GM18505 (cell line): Measurements from ENCODE around the gene UBE2O.

ENCODE experiments used
- ATAC-seq: cut with Tn5 transposase; IDR thresholded peaks from one replicate; pipeline ENCODE4 v1.9.1; 2021; ENCODE audit not compliant: unreplicated experiment
- POLR2A ChIP-seq: IDR thresholded peaks from 4 replicates; pipeline ENCODE4 v1.6.1; 2011; ENCODE audit warnings: borderline replicate concordance; ENCODE audit not compliant: insufficient read depth, insufficient read length; ENCODE audit errors: extremely low read depth

Gene UBE2O

DNA sequence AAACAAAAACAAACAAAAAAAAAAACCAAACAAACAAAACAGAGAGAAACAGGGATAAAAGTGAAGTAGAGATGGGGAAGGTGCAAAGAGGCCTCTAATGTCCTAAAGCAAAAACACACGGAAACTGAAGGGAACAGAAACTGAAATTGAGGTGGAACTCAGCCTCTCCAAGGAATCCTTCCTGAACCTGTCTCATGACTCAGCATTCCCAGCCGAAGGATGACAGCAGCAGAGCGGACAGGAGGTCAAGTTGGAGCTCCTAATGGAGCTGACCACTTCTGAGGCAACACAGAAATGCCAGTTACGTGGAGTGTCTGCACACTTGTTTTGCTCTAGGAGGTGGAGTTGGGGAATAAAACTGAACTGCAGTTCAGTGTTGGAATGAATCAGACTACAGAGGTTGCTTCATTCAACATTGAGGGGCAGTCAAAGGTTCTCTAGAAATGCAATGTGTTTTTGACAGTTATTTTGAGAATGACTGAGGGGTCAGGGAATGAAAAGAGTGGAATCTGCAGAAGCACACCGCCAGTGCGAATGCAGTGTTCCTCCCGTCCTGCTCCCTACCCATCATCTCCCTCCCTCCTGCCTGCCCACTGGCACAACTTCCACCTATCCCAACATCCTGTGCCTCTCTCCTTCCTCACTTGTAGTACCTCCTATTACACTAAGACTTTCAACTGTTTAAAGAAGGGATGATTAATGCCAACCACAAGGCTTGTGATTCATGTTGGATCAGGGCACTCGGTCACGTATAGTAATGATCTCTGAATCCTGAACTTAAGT lies 6.3 kb downstream of the UBE2O start:
- no peak for TF ChIP-seq POLR2A

GRCh38 chr17:76445697-76446448 lies 7.1 kb downstream of the UBE2O start:
- no peak for ATAC-seq
- no peak for TF ChIP-seq POLR2A

More for the DNA sequence above, 6.3 kb downstream of the UBE2O start:
- ATAC-seq = no peak

DNA sequence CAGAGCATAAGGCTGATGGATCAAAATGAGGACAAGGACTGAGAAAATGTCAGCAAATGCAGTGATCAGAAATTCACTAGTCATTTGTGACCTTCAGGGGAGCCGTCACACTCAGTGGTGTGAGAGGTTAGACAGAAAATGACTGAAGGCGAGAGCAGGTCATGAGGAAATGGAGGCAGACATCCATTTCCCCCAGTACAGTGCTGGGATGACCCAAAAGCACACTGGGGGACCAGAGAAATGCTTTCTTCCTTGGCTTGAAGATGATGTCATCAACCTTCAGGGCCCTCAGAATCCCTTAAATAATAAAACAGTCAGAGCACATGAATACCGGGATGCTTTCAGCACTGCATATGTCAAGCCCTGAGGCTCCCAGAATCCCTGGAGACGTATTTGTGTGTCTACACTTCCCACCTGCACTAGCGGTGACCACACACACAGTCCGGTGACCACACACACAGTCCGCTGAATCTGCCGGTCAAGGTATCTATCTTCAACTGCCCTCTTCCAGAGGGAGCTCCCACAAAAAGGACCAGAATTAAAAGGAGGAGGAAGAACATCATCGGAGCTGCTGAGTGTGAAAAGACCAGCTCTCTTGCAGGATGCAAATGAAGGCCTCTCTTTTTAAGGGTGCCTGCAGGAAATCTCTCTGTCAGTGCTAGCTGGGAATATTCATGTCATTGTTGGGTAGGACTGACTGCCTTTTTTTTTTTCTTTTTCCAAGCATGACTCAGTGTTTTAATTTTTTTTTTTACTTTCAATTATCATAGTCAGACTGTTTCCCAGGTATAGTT lies 8.2 kb downstream of the UBE2O start:
- ATAC-seq = no peak
- no peak for TF ChIP-seq POLR2A

DNA sequence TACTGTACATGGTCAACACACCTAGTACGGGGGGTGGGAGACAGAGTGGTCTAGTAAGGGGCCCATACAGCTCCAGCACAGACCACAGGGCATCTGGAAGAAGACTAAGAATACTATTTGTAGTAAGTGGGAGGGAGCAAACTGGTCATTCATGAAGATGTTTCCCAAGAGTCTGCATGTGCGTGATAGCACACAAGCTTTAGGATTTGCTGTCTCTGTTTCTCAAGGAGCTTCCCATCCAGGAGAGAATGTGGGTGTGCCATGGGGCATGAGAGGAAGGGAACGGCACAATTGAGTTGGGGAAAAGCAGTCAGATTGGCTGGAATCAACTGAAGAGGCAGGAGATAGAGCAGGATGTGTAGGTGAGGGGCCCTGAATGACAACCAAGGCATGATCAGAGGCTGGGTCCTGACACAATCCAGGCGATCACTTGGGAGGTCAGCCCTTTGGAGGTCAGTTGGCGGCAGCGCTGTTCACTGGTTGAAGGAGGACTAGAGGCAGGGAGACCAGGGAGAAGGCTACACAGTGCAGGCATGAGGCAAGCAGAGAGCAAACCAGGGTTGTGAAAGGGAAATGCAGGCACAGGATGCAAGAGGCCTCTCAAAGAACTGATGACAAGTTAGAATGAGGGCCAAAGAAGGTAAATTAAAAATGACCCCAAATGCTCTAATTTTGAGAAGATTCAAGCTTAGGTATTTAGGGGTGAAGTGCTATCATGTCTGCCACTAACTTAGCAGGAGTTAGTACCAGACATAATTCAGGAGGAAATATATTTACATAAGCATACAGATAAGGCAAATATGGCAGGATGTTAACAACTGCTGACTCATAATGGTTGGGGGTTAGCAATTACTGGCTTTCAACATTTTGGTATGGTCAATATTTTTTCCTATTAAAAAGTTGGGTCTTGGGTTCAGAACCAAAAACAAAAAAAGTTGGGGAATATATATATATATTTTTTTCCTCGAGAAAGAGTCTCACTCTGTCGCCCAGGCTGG lies 10.3 kb downstream of the UBE2O start:
- no peak for ATAC-seq
- no peak for TF ChIP-seq POLR2A

DNA sequence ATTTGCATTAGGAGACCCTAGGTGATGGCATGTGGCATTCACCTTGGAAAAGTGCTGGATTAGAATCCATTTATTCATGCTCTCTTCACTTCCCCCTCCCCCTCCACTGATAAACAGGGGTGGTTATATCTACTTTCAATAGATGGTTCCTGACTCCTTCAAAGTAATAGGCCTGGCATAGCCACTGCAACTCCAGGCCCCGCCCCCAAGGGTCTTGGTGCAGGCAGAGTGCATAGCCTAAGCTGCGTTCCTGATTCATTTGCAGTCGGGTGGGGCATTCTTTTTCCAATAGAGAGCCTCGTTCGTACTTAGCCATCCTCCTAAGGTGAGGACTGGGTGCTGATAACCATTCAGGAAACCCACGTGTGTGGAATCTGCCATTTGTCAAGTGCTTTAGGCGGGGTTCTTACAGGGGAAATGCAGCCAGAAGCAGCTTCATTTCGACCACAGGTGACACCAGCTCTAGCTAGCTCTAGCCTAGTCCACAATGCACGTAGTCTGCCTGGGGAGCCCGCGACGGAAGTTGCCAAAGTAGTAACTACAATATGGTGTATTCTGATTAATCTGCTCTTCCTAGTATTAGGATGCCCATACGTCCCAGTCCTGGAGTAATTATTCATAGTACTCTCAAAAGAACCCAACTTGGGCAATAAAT lies 11.1 kb downstream of the UBE2O start:
- no peak for ATAC-seq
- TF ChIP-seq POLR2A = no peak

DNA sequence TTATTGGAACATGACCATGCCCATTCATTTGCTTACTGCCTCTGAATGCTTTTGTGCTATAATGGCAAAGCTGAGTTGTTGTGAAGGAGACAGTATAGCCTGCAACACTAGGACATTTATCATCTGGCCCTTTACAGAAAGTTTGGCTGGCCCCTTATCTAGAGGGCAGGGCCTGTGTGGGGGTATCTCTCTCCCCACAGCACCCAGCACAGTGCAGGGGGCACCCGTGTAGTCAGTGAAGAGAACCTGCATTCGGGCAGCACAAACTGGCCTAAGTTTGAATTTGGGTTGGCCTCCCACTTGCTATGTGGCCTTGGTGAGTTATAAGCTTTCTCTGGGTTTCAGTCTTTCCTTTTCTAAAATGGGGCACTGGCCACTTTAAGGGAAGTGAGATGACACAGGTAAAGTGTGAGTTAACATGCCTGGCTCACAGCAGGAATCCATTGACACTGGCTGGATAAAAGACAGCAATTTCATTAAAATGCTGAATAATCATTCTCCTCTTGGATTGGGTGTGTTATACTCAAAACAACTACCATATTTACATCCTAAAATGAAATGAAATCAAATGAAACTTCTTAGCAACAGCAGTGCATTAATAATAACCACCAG lies 12.1 kb downstream of the UBE2O start:
- ATAC-seq = no peak
- TF ChIP-seq POLR2A = no peak

GRCh38 chr17:76439314-76439928 lies 13.5 kb downstream of the UBE2O start:
- no peak for TF ChIP-seq POLR2A
- ATAC-seq = no peak

DNA sequence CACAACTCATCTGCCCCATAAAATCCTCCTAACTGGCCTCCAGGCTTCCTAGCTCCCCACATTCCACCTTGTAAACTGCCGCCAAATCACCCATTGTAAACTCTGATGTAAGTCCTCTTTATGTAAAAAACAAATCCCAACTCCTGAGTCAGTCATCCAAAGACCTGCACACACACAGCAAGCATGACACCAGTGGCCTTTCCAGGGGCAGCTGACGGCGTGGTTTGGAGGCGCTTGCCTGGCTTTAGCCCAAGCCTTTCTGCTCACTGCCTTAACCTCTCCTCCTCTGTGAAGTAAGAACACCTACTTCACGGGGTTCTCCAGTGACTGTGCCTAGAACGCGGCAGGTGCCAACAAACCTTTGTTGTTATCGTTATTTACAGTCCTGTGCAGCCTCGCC lies 14.0 kb downstream of the UBE2O start:
- TF ChIP-seq POLR2A = no peak
- no peak for ATAC-seq

GRCh38 chr17:76437467-76438402 lies 15.2 kb downstream of the UBE2O start:
- no peak for ATAC-seq
- TF ChIP-seq POLR2A = no peak

- no peak for TF ChIP-seq POLR2A
- ATAC-seq = no peak
Observed at GRCh38 chr17:76435751-76436150, 17.2 kb downstream of the UBE2O start.
